HepG2 (cell line): ENCODE data around the gene SLC16A6. TPM values are rescaled to one million over a fixed set of nuclear protein-coding genes. Genes with fewer than 3 reads are reported as not detected.

ENCODE experiments used
- AKNA ChIP-seq: sonication (generic); formaldehyde crosslinking; IDR thresholded peaks from 2 replicates; pipeline ENCODE4 v1.4.0; 2020; ENCODE audit warnings: missing genetic modification reagents, borderline replicate concordance
- CENPT ChIP-seq: sonication (generic); formaldehyde crosslinking; IDR thresholded peaks from 2 replicates; pipeline ENCODE4 v1.8.0; 2022; ENCODE audit warnings: low read depth, mild to moderate bottlenecking, moderate library complexity, missing genetic modification reagents
- DZIP1 ChIP-seq: sonication (generic); formaldehyde crosslinking; IDR thresholded peaks from 2 replicates; pipeline ENCODE4 v1.5.0; 2020; ENCODE audit warnings: mild to moderate bottlenecking, missing genetic modification reagents
- ETV5 ChIP-seq: IDR thresholded peaks from 2 replicates; pipeline ENCODE4 v1.6.1; 2018; ENCODE audit warnings: missing biosample characterization, missing genetic modification reagents, inconsistent platforms, borderline replicate concordance
- HDAC6 ChIP-seq: fragments of 200-600 bp; sonication (generic); IDR thresholded peaks from 2 replicates; pipeline ENCODE4 v1.7.0; 2017; ENCODE audit warnings: mild to moderate bottlenecking, antibody characterized with exemption, low read length, low read depth
- IKZF5 ChIP-seq: IDR thresholded peaks from 2 replicates; pipeline ENCODE4 v1.6.1; 2018; ENCODE audit warnings: missing genetic modification reagents, mild to moderate bottlenecking, missing compliant biosample characterization
- MATR3 ChIP-seq: sonication (generic); formaldehyde crosslinking; IDR thresholded peaks from 2 replicates; pipeline ENCODE4 v1.4.0; 2020; ENCODE audit warnings: missing genetic modification reagents
- MED13 ChIP-seq: sonication (generic); formaldehyde crosslinking; IDR thresholded peaks from 2 replicates; pipeline ENCODE4 v1.5.0; 2020; ENCODE audit warnings: missing genetic modification reagents
- PCBP1 ChIP-seq: fragments of 200-400 bp; formaldehyde crosslinking; IDR thresholded peaks from 2 replicates; pipeline ENCODE4 v1.6.1; 2017; ENCODE audit warnings: mild to moderate bottlenecking, low read depth, low read length, borderline replicate concordance
- PHF21A ChIP-seq: sonication (generic); formaldehyde crosslinking; IDR thresholded peaks from 2 replicates; pipeline ENCODE4 v1.5.0; 2020; ENCODE audit warnings: mild to moderate bottlenecking, missing genetic modification reagents
- PLRG1 ChIP-seq: fragments of 450-650 bp; conservative IDR thresholded peaks from 2 replicates; pipeline ENCODE4 v1.6.1; 2016
- REST ChIP-seq, 2 experiments: IDR thresholded peaks; 2 replicates each; pipeline ENCODE4 v1.6.1; 2011 to 2012; ENCODE audit warnings: low read length in 2 of 2, borderline replicate concordance in 1 of 2, low read depth in 1 of 2, mild to moderate bottlenecking in 1 of 2, moderate library complexity in 1 of 2
- ZNF430 ChIP-seq: sonication (generic); formaldehyde crosslinking; IDR thresholded peaks from 2 replicates; pipeline ENCODE4 v1.9.0; 2021; ENCODE audit warnings: mild to moderate bottlenecking, missing genetic modification reagents
- ZNF724P ChIP-seq: sonication (generic); formaldehyde crosslinking; IDR thresholded peaks from 2 replicates; pipeline ENCODE4 v1.8.0; 2022; ENCODE audit warnings: missing genetic modification reagents, borderline replicate concordance
- ZNF782 ChIP-seq: sonication (generic); formaldehyde crosslinking; IDR thresholded peaks from 2 replicates; pipeline ENCODE4 v1.4.0; 2020; ENCODE audit warnings: missing genetic modification reagents, mild to moderate bottlenecking, borderline replicate concordance
- ZNF788 ChIP-seq: sonication (generic); formaldehyde crosslinking; IDR thresholded peaks from 2 replicates; pipeline ENCODE4 v1.5.0; 2020; ENCODE audit warnings: mild to moderate bottlenecking, missing genetic modification reagents, borderline replicate concordance
- polyA plus RNA-seq, 8 experiments: library from polyadenylated mRNA; depleted of rRNA in 3 of 8; stranded (reverse) in 7 of 8; unstranded in 1 of 8; fragments of >200 nt; fragmentation: Illumina TruSeq in 4 of 8; extraction: Trizol in 4 of 8; gene quantifications; 2 replicates each; pipeline versions ENCODE4 v1.2.1 to v1.2.3, GENCODE V29; 2011 to 2016; ENCODE audit warnings: low read depth in 4 of 8, missing spikeins in 1 of 8, mixed read lengths in 1 of 8; ENCODE audit not compliant: insufficient read depth in 1 of 8
- total RNA-seq, 5 experiments: library from RNA; depleted of rRNA; stranded (reverse); fragments of >200 nt; fragmentation: Illumina TruSeq; extraction: Trizol; gene quantifications; 2 replicates each; pipeline ENCODE4 v1.2.3, GENCODE V29; 2016; ENCODE audit warnings: low read depth in 1 of 5

The SLC16A6 gene
- total and polyA plus RNA-seq, 2 of the 13 experiments (the other 11 are each of a cell fraction or from before 2014, with no cell fraction given), result 1.1 to 44.7 TPM

GRCh38 chr17:68291836-68292688, 1.1 kb upstream of the SLC16A6 start (continued):
- TF ChIP-seq AKNA, result no peak
- no peak; the same call in 1 of the 2 replicates for TF ChIP-seq ZNF430 (CRISPR knock-in tag)
- TF ChIP-seq CENPT (CRISPR knock-in tag), result 0 out of 2 replicates have a peak, but pooled peaks have one; percentile 71
- TF ChIP-seq MED13 (CRISPR knock-in tag), result no peak
- no peak for TF ChIP-seq PLRG1
- TF ChIP-seq ZNF782, result peak; percentile 91; the same call in 1 of the 2 replicates
- TF ChIP-seq MATR3 (CRISPR knock-in tag), result no peak
- no peak for TF ChIP-seq PCBP1
- TF ChIP-seq ETV5 (CRISPR knock-in tag), result peak; percentile 67
- no peak for TF ChIP-seq IKZF5 (CRISPR knock-in tag)
- TF ChIP-seq REST (IDR thresholded peaks at IDR 0.05; ENCODE audit: borderline replicate concordance in 1 of 2, low read depth in 1 of 2, low read length in 2 of 2), result no peak
- no peak for TF ChIP-seq PHF21A (CRISPR knock-in tag)
- peak; percentile 84 for TF ChIP-seq DZIP1 (CRISPR knock-in tag)
- no peak for TF ChIP-seq HDAC6
- peak; percentile 53; the same call in 1 of the 2 replicates for TF ChIP-seq ZNF788 (CRISPR knock-in tag)
- TF ChIP-seq ZNF724P, result no peak
